PFSK-1 (cell line): ENCODE results near the gene GPR85.

ENCODE experiments used
- POLR2AphosphoS5 ChIP-seq: IDR thresholded peaks from 2 replicates; pipeline ENCODE4 v1.6.1; 2012; ENCODE audit warnings: low read depth, mild to moderate bottlenecking, control low read depth, low read length, moderate library complexity
- REST ChIP-seq, 2 experiments: IDR thresholded peaks; 2 replicates each; pipeline versions ENCODE4 v1.6.1 to v1.8.0; 2011 to 2012; ENCODE audit warnings: low read depth in 2 of 2, low read length in 2 of 2, control low read depth in 1 of 2, inconsistent platforms in 1 of 2, mild to moderate bottlenecking in 1 of 2, moderate library complexity in 1 of 2; ENCODE audit not compliant: insufficient read depth in 1 of 2

- no peak for TF ChIP-seq POLR2AphosphoS5
- no peak for TF ChIP-seq REST (IDR thresholded peaks at IDR 0.05; ENCODE audit: insufficient read depth in 1 of 2, low read depth in 2 of 2, low read length in 2 of 2)
Observed at GRCh38 chr7:113084496-113085172, 2.0 kb downstream of the GPR85 start.
